ENCODE measurements around the gene IL1F10.

IL1F10 gene

DNA sequence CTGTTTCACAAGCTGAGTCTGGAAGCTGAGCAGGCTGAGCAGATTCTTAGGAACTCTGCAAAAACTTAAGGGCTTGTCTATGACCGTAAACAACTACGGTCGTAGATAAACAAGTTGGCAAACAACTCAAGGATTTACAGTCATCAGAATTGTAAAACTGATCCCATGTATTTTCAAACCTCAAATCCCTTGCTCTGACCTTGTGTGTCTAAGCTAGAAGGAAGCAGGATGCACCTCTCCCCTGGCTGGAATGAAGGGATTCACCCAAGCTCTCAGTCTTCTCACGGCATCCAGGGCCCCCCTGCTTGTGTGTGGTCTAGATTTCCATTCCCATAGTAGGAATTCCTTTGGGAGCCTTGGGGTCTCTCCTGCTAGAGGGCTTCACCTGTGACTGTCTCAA, 47.2 kb downstream of the IL1F10 start:
- Histone ChIP-seq H3K36me3 (ENCODE audit: control insufficient read depth, low read length) (no peaks in the 10 kb centered on the region), H3K27ac (ENCODE audit: low read depth, low read length) (no peak overlapping the region), H3K9me3 (ENCODE audit: control insufficient read depth, insufficient read depth, low read length) (no peaks in the 10 kb centered on the region), H3K79me2 (ENCODE audit: control insufficient read depth, low read length) (no peaks in the 10 kb centered on the region), H3K4me1 (ENCODE audit: control insufficient read depth, low read length) (peaks cover 8% of the 10 kb centered on the region), H3K27me3 (ENCODE audit: control insufficient read depth, low read length) (peaks cover 28% of the 10 kb centered on the region), H3F3A (ENCODE audit: control insufficient read depth, insufficient read depth) (no peaks in the 10 kb centered on the region), H3K9me2 (replicated peaks; ENCODE audit: control insufficient read depth, low read length) (no peaks in the 10 kb centered on the region; the same call in 1 of the 2 replicates), H4K20me1 (ENCODE audit: control insufficient read depth, insufficient read depth, low read depth, low read length) (no peaks in the 10 kb centered on the region), H3K4me3 (ENCODE audit: low read length) (no peak overlapping the region), H3K4me2 (ENCODE audit: low read length) (no peak overlapping the region)
- TF ChIP-seq, protein P1, sequence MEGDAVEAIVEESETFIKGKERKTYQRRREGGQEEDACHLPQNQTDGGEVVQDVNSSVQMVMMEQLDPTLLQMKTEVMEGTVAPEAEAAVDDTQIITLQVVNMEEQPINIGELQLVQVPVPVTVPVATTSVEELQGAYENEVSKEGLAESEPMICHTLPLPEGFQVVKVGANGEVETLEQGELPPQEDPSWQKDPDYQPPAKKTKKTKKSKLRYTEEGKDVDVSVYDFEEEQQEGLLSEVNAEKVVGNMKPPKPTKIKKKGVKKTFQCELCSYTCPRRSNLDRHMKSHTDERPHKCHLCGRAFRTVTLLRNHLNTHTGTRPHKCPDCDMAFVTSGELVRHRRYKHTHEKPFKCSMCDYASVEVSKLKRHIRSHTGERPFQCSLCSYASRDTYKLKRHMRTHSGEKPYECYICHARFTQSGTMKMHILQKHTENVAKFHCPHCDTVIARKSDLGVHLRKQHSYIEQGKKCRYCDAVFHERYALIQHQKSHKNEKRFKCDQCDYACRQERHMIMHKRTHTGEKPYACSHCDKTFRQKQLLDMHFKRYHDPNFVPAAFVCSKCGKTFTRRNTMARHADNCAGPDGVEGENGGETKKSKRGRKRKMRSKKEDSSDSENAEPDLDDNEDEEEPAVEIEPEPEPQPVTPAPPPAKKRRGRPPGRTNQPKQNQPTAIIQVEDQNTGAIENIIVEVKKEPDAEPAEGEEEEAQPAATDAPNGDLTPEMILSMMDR (IDR thresholded peaks at IDR 0.05; ENCODE audit: low read depth, low read length, poor library complexity, severe bottlenecking): no peak
- no peak for TF ChIP-seq EZH2phosphoT487 (IDR thresholded peaks at IDR 0.05; ENCODE audit: borderline replicate concordance, low read length)

DNA sequence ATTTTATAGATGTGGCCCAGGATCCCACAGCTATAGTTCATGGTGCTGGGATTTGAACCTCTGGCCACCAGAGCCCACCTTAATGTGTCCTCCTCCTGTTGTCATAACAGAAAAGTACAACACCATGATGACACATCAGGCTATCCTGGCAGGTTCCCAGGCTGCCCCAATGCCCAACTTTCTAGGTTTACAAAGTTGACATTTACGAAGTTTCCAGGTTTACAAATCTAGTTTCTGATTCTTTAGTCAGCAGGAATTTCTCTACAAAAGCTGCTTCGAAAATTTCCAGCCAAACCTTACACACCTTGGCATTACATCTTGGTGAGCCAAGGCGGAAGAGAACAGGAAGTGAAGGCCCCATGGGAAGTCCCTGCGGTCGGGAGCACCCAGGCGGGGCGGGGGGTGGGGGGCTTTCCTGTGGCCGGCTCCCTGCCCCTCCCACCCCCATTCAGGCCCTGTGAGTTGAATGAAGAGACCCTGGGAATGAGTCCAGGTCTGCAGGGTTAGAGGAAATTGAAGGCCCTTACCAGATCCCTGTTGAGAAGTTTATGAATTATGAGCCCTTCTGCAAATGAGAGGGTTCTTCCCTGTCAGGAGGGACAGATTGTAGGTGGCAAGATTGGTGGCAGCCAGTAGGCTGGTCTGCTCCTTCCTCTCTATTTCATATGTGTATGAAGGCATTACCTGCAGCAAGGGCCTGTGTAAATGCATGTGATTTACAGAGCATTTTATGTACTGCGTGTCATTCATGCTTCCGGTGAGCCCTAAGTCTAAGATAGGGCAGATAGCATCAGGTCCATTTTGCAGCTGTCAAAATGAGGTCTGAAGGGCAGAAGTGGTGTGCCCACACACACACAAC, 48.6 kb downstream of the IL1F10 start:
- no peak overlapping the region for H3K4me3 ChIP-seq (ENCODE audit: low read length)
- H3K27ac ChIP-seq (ENCODE audit: low read depth, low read length): no peak overlapping the region

DNA sequence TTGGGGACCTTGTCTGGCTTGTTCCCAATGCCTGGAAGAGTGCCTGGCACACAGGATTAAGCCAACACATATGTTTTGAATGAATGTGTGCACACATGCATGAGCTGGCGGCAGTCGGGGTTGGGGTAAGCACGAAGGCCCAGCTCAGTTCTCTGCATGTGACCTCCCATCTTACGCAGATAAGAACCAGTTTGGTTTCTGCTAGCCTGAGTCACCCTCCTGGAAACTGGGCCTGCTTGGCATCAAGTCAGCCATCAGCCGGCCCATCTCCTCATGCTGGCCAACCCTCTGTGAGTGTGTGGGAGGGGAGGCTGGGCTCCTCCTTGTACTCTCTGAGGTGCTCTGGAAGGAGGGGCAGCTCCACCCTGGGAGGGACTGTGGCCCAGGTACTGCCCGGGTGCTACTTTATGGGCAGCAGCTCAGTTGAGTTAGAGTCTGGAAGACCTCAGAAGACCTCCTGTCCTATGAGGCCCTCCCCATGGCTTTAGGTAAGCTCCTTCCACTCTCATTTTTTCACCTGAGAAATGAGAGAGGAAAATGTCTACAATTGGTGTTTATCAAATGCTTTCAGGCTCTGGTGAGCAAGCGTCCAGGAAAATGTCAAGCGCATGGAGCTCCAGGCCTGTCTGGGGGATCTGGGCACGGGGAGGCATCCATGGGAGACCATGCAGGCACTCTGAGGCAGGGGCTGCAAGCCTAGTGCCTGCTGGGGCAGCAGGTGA, 49.9 kb downstream of the IL1F10 start:
- H3K36me3 ChIP-seq (ENCODE audit: control insufficient read depth, low read length): no peaks in the 10 kb centered on the region
- H3K4me3 ChIP-seq (ENCODE audit: low read length): no peak overlapping the region
- H3K9me2 ChIP-seq (replicated peaks; ENCODE audit: control insufficient read depth, low read length): no peaks in the 10 kb centered on the region
- H3K79me2 ChIP-seq (ENCODE audit: control insufficient read depth, low read length): no peaks in the 10 kb centered on the region
- no peak overlapping the region for H3K4me2 ChIP-seq (ENCODE audit: low read length)
- no peaks in the 10 kb centered on the region for H3K9me3 ChIP-seq (ENCODE audit: control insufficient read depth, insufficient read depth, low read length)
- H3K27me3 ChIP-seq (ENCODE audit: control insufficient read depth, low read length): peaks cover 16% of the 10 kb centered on the region
- H3K4me1 ChIP-seq (ENCODE audit: control insufficient read depth, low read length): peaks cover 19% of the 10 kb centered on the region
- H3K27ac ChIP-seq (ENCODE audit: low read depth, low read length): no peak overlapping the region
- no peaks in the 10 kb centered on the region for H4K20me1 ChIP-seq (ENCODE audit: control insufficient read depth, insufficient read depth, low read depth, low read length)
- no peaks in the 10 kb centered on the region for H3F3A ChIP-seq (ENCODE audit: control insufficient read depth, insufficient read depth)
- TF ChIP-seq EZH2phosphoT487 (IDR thresholded peaks at IDR 0.05; ENCODE audit: borderline replicate concordance, low read length): no peak
- TF ChIP-seq, protein P1 (IDR thresholded peaks at IDR 0.05; ENCODE audit: low read depth, low read length, poor library complexity, severe bottlenecking): no peak

More for the DNA sequence above, 48.6 kb downstream of the IL1F10 start:
- no peaks in the 10 kb centered on the region for H3K79me2 ChIP-seq (ENCODE audit: control insufficient read depth, low read length)
- TF ChIP-seq, protein P1 (IDR thresholded peaks at IDR 0.05; ENCODE audit: low read depth, low read length, poor library complexity, severe bottlenecking): no peak
- TF ChIP-seq EZH2phosphoT487 (IDR thresholded peaks at IDR 0.05; ENCODE audit: borderline replicate concordance, low read length): no peak
- H3F3A ChIP-seq (ENCODE audit: control insufficient read depth, insufficient read depth): no peaks in the 10 kb centered on the region
- H4K20me1 ChIP-seq (ENCODE audit: control insufficient read depth, insufficient read depth, low read depth, low read length): no peaks in the 10 kb centered on the region
- no peaks in the 10 kb centered on the region for H3K9me3 ChIP-seq (ENCODE audit: control insufficient read depth, insufficient read depth, low read length)
- H3K9me2 ChIP-seq (replicated peaks; ENCODE audit: control insufficient read depth, low read length): no peaks in the 10 kb centered on the region
- peaks cover 19% of the 10 kb centered on the region for H3K27me3 ChIP-seq (ENCODE audit: control insufficient read depth, low read length)
- H3K4me2 ChIP-seq (ENCODE audit: low read length): no peak overlapping the region
- H3K4me1 ChIP-seq (ENCODE audit: control insufficient read depth, low read length): peaks cover 19% of the 10 kb centered on the region
- H3K36me3 ChIP-seq (ENCODE audit: control insufficient read depth, low read length): no peaks in the 10 kb centered on the region

All from DOHH2 (cell line).